Peyer's patch (tissue), 4 donors: ENCODE data around the gene TMBIM6. TPM values are rescaled to one million over a fixed set of nuclear protein-coding genes. Genes with fewer than 3 reads are reported as not detected.

Source experiments
- DNase-seq, 3 donors: peaks; one replicate each; pipeline ENCODE4 v3.0.0-alpha.2; 2017 to 2019
- H3K27ac ChIP-seq, 4 donors: fragments of 200-600 bp; sonication (generic); one replicate each; pipeline ENCODE4 v1.5.1; 2016 to 2019
- H3K27me3 ChIP-seq, 2 donors: fragments of 200-600 bp; sonication (generic); one replicate each; pipeline ENCODE4 v1.5.1; 2019
- H3K36me3 ChIP-seq, 3 donors: fragments of 200-600 bp; sonication (generic); one replicate each; pipeline ENCODE4 v1.5.1; 2016 to 2019
- H3K4me1 ChIP-seq, 4 donors: fragments of 200-600 bp; sonication (generic); one replicate each; pipeline ENCODE4 v1.5.1; 2016 to 2019
- H3K4me3 ChIP-seq, 4 donors: fragments of 200-600 bp; sonication (generic); 1 replicate in 3 of 4; 2 replicates in 1 of 4; pipeline ENCODE4 v1.5.1; 2016 to 2019; ENCODE audit warnings: mild to moderate bottlenecking in 1 of 4
- H3K9me3 ChIP-seq, 4 donors: fragments of 200-600 bp; sonication (generic); one replicate each; pipeline ENCODE4 v1.5.1; 2016 to 2019; ENCODE audit warnings: mild to moderate bottlenecking in 1 of 4
- CTCF ChIP-seq, 6 experiments: fragments of 450-650 bp in 4 of 6; fragments of 200-600 bp in 2 of 6; sonication (generic) in 1 of 6; IDR thresholded peaks; one replicate each; pipeline ENCODE4 v1.5.1; 2017 to 2019; ENCODE audit warnings: antibody characterized with exemption in 6 of 6, mild to moderate bottlenecking in 3 of 6, moderate library complexity in 1 of 6
- POLR2A ChIP-seq, 2 donors: fragments of 450-650 bp; IDR thresholded peaks; one replicate each; pipeline ENCODE4 v1.5.1; 2017; ENCODE audit warnings: antibody characterized with exemption in 2 of 2, mild to moderate bottlenecking in 2 of 2, moderate library complexity in 2 of 2
- total RNA-seq, 4 donors: library from RNA; depleted of rRNA; stranded (reverse); fragments of >200 nt; gene quantifications; one replicate each; pipeline ENCODE4 v1.1.0, GENCODE V29; 2016

Gene TMBIM6
- total RNA-seq, 4 donors from 2014 or later: 104 to 1,479 (median 689) TPM

- Histone ChIP-seq H3K36me3 (peaks cover 0 to 26% (median 0%) of the 10 kb centered on the region in 3 donors), H3K27ac (no peak overlapping the region), H3K4me1 (peaks cover 0 to under 1% (median 0%) of the 10 kb centered on the region in 4 donors), H3K4me3 (no peak overlapping the region), H3K27me3 (no peaks in the 10 kb centered on the region), H3K9me3 (no peaks in the 10 kb centered on the region)
- no peak for TF ChIP-seq CTCF (IDR thresholded peaks at IDR 0.05)
- TF ChIP-seq POLR2A (IDR thresholded peaks at IDR 0.05): no peak
- DNase-seq: no peak
Observed at GRCh38 chr12:49803693-49804450, 62.5 kb downstream of the TMBIM6 start.

- H3K9me3 ChIP-seq: no peaks in the 10 kb centered on the region
- no peak for DNase-seq
- no peak for TF ChIP-seq POLR2A (IDR thresholded peaks at IDR 0.05)
- TF ChIP-seq CTCF (IDR thresholded peaks at IDR 0.05): no peak
- H3K27me3 ChIP-seq: no peaks in the 10 kb centered on the region
- H3K36me3 ChIP-seq: peaks cover 0 to 19% (median 0%) of the 10 kb centered on the region in 3 donors
- peaks cover 0 to 10% (median 0%) of the 10 kb centered on the region in 4 donors for H3K4me1 ChIP-seq
- no peak overlapping the region for H3K27ac ChIP-seq
- H3K4me3 ChIP-seq: no peak overlapping the region
Observed at GRCh38 chr12:49804821-49805220, 63.5 kb downstream of the TMBIM6 start.

- no peak for TF ChIP-seq POLR2A (IDR thresholded peaks at IDR 0.05)
- TF ChIP-seq CTCF (IDR thresholded peaks at IDR 0.05): no peak
- Histone ChIP-seq H3K4me3 (no peak overlapping the region), H3K27ac (no peak overlapping the region), H3K9me3 (no peaks in the 10 kb centered on the region), H3K36me3 (peaks cover 0 to 15% (median 0%) of the 10 kb centered on the region in 3 donors), H3K27me3 (no peaks in the 10 kb centered on the region), H3K4me1 (peaks cover 0 to 13% (median 0%) of the 10 kb centered on the region in 4 donors)
- DNase-seq: no peak
Observed at GRCh38 chr12:49805409-49805808, 64.1 kb downstream of the TMBIM6 start.

GRCh38 chr12:49806321-49806813 is 65.0 kb downstream of the TMBIM6 start:
- H3K4me3 ChIP-seq: no peak overlapping the region
- DNase-seq: no peak
- no peak overlapping the region for H3K27ac ChIP-seq
- H3K27me3 ChIP-seq: no peaks in the 10 kb centered on the region
- H3K36me3 ChIP-seq: peaks cover 0 to 15% (median 0%) of the 10 kb centered on the region in 3 donors
- H3K9me3 ChIP-seq: no peaks in the 10 kb centered on the region
- H3K4me1 ChIP-seq: peaks cover 0 to 13% (median 0%) of the 10 kb centered on the region in 4 donors
- TF ChIP-seq POLR2A (IDR thresholded peaks at IDR 0.05): no peak
- no peak for TF ChIP-seq CTCF (IDR thresholded peaks at IDR 0.05)

- Histone ChIP-seq H3K9me3 (no peaks in the 10 kb centered on the region), H3K36me3 (peaks cover 0 to 15% (median 0%) of the 10 kb centered on the region in 3 donors), H3K27ac (no peak overlapping the region), H3K27me3 (no peaks in the 10 kb centered on the region), H3K4me3 (no peak overlapping the region), H3K4me1 (peaks cover 0 to 13% (median 0%) of the 10 kb centered on the region in 4 donors)
- DNase-seq: no peak
- TF ChIP-seq POLR2A (IDR thresholded peaks at IDR 0.05) (no peak), CTCF (IDR thresholded peaks at IDR 0.05) (no peak)
Observed at GRCh38 chr12:49806877-49807276, 65.5 kb downstream of the TMBIM6 start.
